ENCODE data around the gene ACSF2. TPM values are rescaled to one million over a fixed set of nuclear protein-coding genes. Genes with fewer than 3 reads are reported as not detected.

ACSF2 gene
- polyA plus RNA-seq, 1 of the 3 experiments (the other 2 are of a cell fraction), result 46.6 TPM

DNA sequence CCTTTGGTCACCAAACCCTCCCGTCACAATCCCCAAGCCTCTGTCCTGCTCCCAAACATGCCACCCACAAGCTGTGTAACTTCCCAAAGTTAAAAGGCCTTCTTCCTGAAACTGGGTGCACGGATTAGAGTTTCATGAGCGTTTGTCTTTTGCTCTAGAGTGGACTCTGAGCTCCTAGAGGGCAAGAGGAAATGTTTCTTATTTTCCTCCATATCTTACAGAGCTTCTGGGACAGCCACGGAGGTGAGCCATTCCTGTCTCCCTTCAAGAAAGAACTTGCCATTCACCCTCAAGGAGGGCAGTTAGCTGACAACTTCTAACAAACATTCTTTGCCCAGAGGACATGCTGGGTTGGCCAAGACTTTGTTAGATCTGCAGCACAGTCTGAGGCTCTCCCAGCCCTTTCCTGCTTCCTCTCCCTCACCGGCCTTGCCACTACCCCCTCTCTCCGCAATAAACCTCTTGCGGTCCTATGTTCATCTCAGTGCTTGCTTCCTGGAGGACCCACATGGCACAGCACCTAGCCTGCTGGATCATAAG lies 79.6 kb downstream of the ACSF2 start:
- Histone ChIP-seq H3K9me2 (no peaks in the 10 kb centered on the region), H3K79me2 (ENCODE audit: insufficient read depth) (no peaks in the 10 kb centered on the region), H3K27ac (ENCODE audit: low read depth in 2 of 2, low read length in 1 of 2) (no peak overlapping the region), H3K4me3 (ENCODE audit: low read depth in 2 of 2, low read length in 1 of 2) (no peak overlapping the region), H3K9me3 (no peaks in the 10 kb centered on the region), H3K4me2 (no peak overlapping the region), H3K36me3 (replicated peaks in 1 of 2; ENCODE audit: control insufficient read depth in 1 of 2, insufficient read depth in 2 of 2, low read length in 1 of 2) (no peaks in the 10 kb centered on the region), H3K9ac (no peak overlapping the region), H3K4me1 (ENCODE audit: control insufficient read depth in 1 of 2, insufficient read depth in 2 of 2, low read depth in 1 of 2, low read length in 1 of 2) (peaks cover 0 to 14% of the 10 kb centered on the region in 2 experiments; a peak in 1 of 4 replicates), H4K20me1 (ENCODE audit: insufficient read depth) (no peaks in the 10 kb centered on the region), H2AFZ (ENCODE audit: low read depth) (no peak overlapping the region), H3F3A (replicated peaks; ENCODE audit: insufficient read depth) (no peaks in the 10 kb centered on the region), H3K27me3 (ENCODE audit: insufficient read depth) (no peaks in the 10 kb centered on the region)
- POLR2A ChIA-PET, result interaction anchor here (0.6 kb wide), 1 partner anchor 10 kb away, joined by 3 read pairs; no protein-coding TSS in a partner anchor
- WGBS (ENCODE audit: low lambda C conversion rate), result 73% methylated on average over 7 of the region's 7 CpGs
- no peak for DNase-seq
- no peak for TF ChIP-seq ELF1 (IDR thresholded peaks at IDR 0.05)
- no peak for TF ChIP-seq NFIC (IDR thresholded peaks at IDR 0.05; ENCODE audit: borderline replicate concordance)
- no peak for TF ChIP-seq POLR2AphosphoS5 (IDR thresholded peaks at IDR 0.05; ENCODE audit: low read depth, low read length)
- no peak for TF ChIP-seq ZBTB33 (IDR thresholded peaks at IDR 0.05; ENCODE audit: borderline replicate concordance, low read depth)
- no peak for TF ChIP-seq USF1 (IDR thresholded peaks at IDR 0.05; ENCODE audit: borderline replicate concordance, low read depth)
- TF ChIP-seq, protein P1, sequence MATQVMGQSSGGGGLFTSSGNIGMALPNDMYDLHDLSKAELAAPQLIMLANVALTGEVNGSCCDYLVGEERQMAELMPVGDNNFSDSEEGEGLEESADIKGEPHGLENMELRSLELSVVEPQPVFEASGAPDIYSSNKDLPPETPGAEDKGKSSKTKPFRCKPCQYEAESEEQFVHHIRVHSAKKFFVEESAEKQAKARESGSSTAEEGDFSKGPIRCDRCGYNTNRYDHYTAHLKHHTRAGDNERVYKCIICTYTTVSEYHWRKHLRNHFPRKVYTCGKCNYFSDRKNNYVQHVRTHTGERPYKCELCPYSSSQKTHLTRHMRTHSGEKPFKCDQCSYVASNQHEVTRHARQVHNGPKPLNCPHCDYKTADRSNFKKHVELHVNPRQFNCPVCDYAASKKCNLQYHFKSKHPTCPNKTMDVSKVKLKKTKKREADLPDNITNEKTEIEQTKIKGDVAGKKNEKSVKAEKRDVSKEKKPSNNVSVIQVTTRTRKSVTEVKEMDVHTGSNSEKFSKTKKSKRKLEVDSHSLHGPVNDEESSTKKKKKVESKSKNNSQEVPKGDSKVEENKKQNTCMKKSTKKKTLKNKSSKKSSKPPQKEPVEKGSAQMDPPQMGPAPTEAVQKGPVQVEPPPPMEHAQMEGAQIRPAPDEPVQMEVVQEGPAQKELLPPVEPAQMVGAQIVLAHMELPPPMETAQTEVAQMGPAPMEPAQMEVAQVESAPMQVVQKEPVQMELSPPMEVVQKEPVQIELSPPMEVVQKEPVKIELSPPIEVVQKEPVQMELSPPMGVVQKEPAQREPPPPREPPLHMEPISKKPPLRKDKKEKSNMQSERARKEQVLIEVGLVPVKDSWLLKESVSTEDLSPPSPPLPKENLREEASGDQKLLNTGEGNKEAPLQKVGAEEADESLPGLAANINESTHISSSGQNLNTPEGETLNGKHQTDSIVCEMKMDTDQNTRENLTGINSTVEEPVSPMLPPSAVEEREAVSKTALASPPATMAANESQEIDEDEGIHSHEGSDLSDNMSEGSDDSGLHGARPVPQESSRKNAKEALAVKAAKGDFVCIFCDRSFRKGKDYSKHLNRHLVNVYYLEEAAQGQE (IDR thresholded peaks at IDR 0.05; ENCODE audit: low read depth, low read length), result no peak
- no peak for TF ChIP-seq SMC3 (IDR thresholded peaks at IDR 0.05; ENCODE audit: low read depth, low read length)
- TF ChIP-seq FOSL2 (IDR thresholded peaks at IDR 0.05; ENCODE audit: borderline replicate concordance, low read depth), result no peak
- TF ChIP-seq PBX3 (IDR thresholded peaks at IDR 0.05), result no peak
- TF ChIP-seq RCOR1 (IDR thresholded peaks at IDR 0.05; ENCODE audit: low read length), result no peak
- no peak for TF ChIP-seq JUND (IDR thresholded peaks at IDR 0.05)
- TF ChIP-seq TAF1 (IDR thresholded peaks at IDR 0.05; ENCODE audit: borderline replicate concordance, low read depth, low read length), result no peak
- TF ChIP-seq MXI1 (IDR thresholded peaks at IDR 0.05; ENCODE audit: low read depth, low read length), result no peak
- TF ChIP-seq RAD21 (IDR thresholded peaks at IDR 0.05; ENCODE audit: low read length), result no peak
- CTCF ChIA-PET, result interaction anchor here (0.7 to 13.3 kb wide), 8 partner anchors 10 to 306 kb away, joined by 3 to 183 read pairs (median 6); partner anchors contain the start of gene RSAD1

Measured in SK-N-SH (cell line).